Activated CD8-positive, alpha-beta T cell treated with anti-CD3 and anti-CD28 coated beads for 36 hours (primary cell): Measurements from ENCODE around the gene ACHE. TPM values are rescaled to one million over a fixed set of nuclear protein-coding genes. Genes with fewer than 3 reads are reported as not detected.

Experiments
- ATAC-seq: fragments of 200-7000 bp; cut with Tn5 transposase; one replicate; pipeline ENCODE4 v1.10.0; 2021; ENCODE audit warnings: mild to moderate bottlenecking, moderate library complexity
- CTCF ChIA-PET: fragments of 350-600 bp; sonication (Branson Sonifier 250); formaldehyde crosslinking; loops from one replicate; lab custom pipeline; 2021; ENCODE audit warnings: antibody characterized with exemption; lab: Charles Lee
- POLR2A ChIA-PET: fragments of 350-600 bp; sonication (Branson Sonifier 250); formaldehyde crosslinking; loops from one replicate; lab custom pipeline; 2021; ENCODE audit warnings: antibody characterized with exemption; lab: Charles Lee
- DNase-seq: peaks from one replicate; pipeline ENCODE4 v3.0.0-alpha.2; 2020
- H3K27ac Mint-ChIP-seq: one replicate; pipeline ENCODE4 v1.8.0; 2021; ENCODE audit warnings: mild to moderate bottlenecking, mixed read lengths
- H3K27me3 Mint-ChIP-seq: one replicate; pipeline ENCODE4 v1.8.0; 2021; ENCODE audit warnings: mixed read lengths
- H3K36me3 Mint-ChIP-seq: one replicate; pipeline ENCODE4 v1.8.0; 2021; ENCODE audit warnings: low read depth, mixed read lengths
- H3K4me1 Mint-ChIP-seq: one replicate; pipeline ENCODE4 v1.8.0; 2021; ENCODE audit warnings: low read depth, mixed read lengths
- H3K4me3 Mint-ChIP-seq: one replicate; pipeline ENCODE4 v1.8.0; 2021; ENCODE audit warnings: mild to moderate bottlenecking, moderate library complexity, mixed read lengths
- H3K9me3 Mint-ChIP-seq: one replicate; pipeline ENCODE4 v1.8.0; 2021; ENCODE audit warnings: mixed read lengths
- CTCF ChIP-seq: fragments of 200-600 bp; IDR thresholded peaks from one replicate; pipeline ENCODE4 v1.8.0; 2022; ENCODE audit warnings: antibody characterized with exemption, mild to moderate bottlenecking
- intact Hi-C: fragments of 100-400 bp; cut with micrococcal nuclease; formaldehyde crosslinking; loops from one replicate; pipeline ENCODE4 v1.10.0; 2022
- total RNA-seq, 2 experiments: library from RNA; stranded (reverse); gene quantifications; one replicate each; pipeline ENCODE4 v1.2.3, GENCODE V29; 2021

Gene ACHE
- total RNA-seq, 2 experiments from 2014 or later = 0.25 TPM; not detected in 1

- intact Hi-C loops = no loop called here
- POLR2A ChIA-PET = interaction anchor here (0.8 to 1.6 kb wide), 5 partner anchors 9 to 23 kb away, joined by 3 to 7 read pairs (median 5); partner anchors contain the start of genes SLC12A9 and SRRT
- DNase-seq (peak; percentile 54), ATAC-seq (peak; percentile 63)
- Mint-ChIP-seq H3K9me3 (no peaks in the 10 kb centered on the region), H3K4me1 (peaks cover 8% of the 10 kb centered on the region), H3K27me3 (no peaks in the 10 kb centered on the region), H3K27ac (peak overlapping the region; percentile 95), H3K4me3 (peak overlapping the region; percentile 89), H3K36me3 (peaks cover 5% of the 10 kb centered on the region)
- CTCF ChIA-PET = no interaction called here
- TF ChIP-seq CTCF = no peak
Measured at GRCh38 chr7:100865938-100866728, 29.6 kb downstream of the ACHE start.

GRCh38 chr7:100865372-100865911, 30.2 kb downstream of the ACHE start:
- Mint-ChIP-seq H3K4me3 (peak overlapping the region; percentile 10), H3K27ac (no peak overlapping the region), H3K27me3 (no peaks in the 10 kb centered on the region), H3K4me1 (peaks cover 8% of the 10 kb centered on the region), H3K9me3 (no peaks in the 10 kb centered on the region), H3K36me3 (peaks cover 12% of the 10 kb centered on the region)
- TF ChIP-seq CTCF = no peak
- ChIA-PET CTCF (no interaction called here), POLR2A (interaction anchor here (0.6 kb wide), 2 partner anchors 13 to 310 kb away, joined by 3 read pairs; partner anchors contain the start of gene SLC12A9)
- ATAC-seq (no peak), DNase-seq (peak; percentile 15)
- intact Hi-C loops = no loop called here

- H3K4me3 Mint-ChIP-seq = no peak overlapping the region
- H3K36me3 Mint-ChIP-seq = peaks cover 19% of the 10 kb centered on the region
- H3K27ac Mint-ChIP-seq = peak overlapping the region; percentile 13
- CTCF ChIA-PET = interaction anchor here (1.4 kb wide), 1 partner anchor 12 kb away, joined by 4 read pairs; the partner anchor contains the start of gene SLC12A9
- TF ChIP-seq CTCF = no peak
- intact Hi-C loops = no loop called here
- H3K4me1 Mint-ChIP-seq = peaks cover 8% of the 10 kb centered on the region
- no peaks in the 10 kb centered on the region for H3K27me3 Mint-ChIP-seq
- DNase-seq (no peak), ATAC-seq (no peak)
- no peaks in the 10 kb centered on the region for H3K9me3 Mint-ChIP-seq
- POLR2A ChIA-PET = interaction anchor here (1.9 kb wide), 1 partner anchor 11 kb away, joined by 4 read pairs; the partner anchor contains the start of gene SRRT
Measured at GRCh38 chr7:100864263-100864845, 31.3 kb downstream of the ACHE start.

GRCh38 chr7:100863406-100863950, 32.2 kb downstream of the ACHE start:
- no peak for DNase-seq
- no peaks in the 10 kb centered on the region for H3K27me3 Mint-ChIP-seq
- CTCF ChIA-PET = interaction anchor here (1.4 kb wide), 1 partner anchor 11 kb away, joined by 4 read pairs; the partner anchor contains the start of gene SLC12A9

More at GRCh38 chr7:100863406-100863950, 32.2 kb downstream of the ACHE start:
- POLR2A ChIA-PET = interaction anchor here (0.7 to 1.9 kb wide), 2 partner anchors 11 to 12 kb away, joined by 4 to 6 read pairs; partner anchors contain the start of genes SLC12A9 and SRRT
- intact Hi-C loops = no loop called here
- Mint-ChIP-seq H3K4me1 (peaks cover 8% of the 10 kb centered on the region), H3K27ac (no peak overlapping the region), H3K36me3 (peaks cover 19% of the 10 kb centered on the region), H3K9me3 (no peaks in the 10 kb centered on the region), H3K4me3 (no peak overlapping the region)
- no peak for TF ChIP-seq CTCF
- no peak for ATAC-seq
